HG03342 (cell line): ENCODE results near the gene TIE1.

Experiments used
- ATAC-seq: cut with Tn5 transposase; IDR thresholded peaks from one replicate; pipeline ENCODE4 v1.9.1; 2021; ENCODE audit warnings: mild to moderate bottlenecking, moderate library complexity; ENCODE audit not compliant: unreplicated experiment

Gene TIE1

DNA sequence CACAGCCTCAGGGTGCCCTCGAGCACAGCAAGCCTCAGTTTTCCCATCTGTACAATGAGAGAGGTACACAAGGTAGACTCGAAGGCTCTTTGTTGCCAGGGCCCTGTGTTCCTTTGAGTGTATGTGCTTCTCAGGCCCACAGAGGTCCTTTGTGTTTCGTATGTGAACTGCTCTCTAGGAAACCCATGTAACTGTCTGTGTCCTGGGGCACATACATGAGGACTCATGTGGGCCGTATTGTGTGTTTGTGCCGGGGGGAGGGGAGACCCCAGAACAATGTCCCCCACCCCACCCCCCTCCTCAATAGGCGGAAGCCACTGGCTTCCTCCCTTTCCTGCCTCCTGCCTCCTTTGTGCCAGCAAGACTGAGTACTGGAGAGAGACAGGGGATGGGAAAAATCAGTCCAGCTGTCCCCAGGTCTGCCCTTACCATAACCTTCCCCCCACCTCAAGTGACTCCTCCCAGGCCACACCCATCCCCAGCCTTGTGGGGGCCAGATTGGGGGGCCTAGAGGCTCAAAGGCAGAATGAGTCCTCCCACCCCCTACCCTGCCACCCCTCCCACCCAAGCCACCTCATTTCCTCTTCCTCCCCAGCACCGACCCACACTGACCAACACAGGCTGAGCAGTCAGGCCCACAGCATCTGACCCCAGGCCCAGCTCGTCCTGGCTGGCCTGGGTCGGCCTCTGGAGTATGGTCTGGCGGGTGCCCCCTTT, at the start of gene TIE1:
Gene TIE1 (plus strand): TSS at position 605 of the 717 bp plus-strand sequence. CDS start 90 bp downstream, at position 695.
- no peak for ATAC-seq

DNA sequence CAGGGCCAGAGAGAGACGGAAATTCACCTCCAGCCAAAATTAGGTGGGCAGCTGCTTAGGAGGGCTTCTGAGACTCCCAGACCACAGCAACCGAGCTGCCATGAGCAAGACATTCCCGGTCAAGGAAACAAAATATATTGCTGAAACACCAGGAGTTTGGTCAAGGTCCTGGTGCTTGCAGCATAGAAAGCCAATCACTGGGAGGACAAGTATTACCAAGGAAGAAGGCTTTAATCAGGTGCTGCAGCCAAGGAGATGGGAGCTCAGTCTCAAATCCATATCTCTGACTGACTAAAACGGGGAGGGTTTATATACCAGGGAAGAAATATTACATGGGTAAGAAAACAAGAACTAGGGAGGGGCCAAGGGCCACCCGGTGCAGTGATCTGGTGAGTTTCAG, 49.8 kb upstream of the TIE1 start:
- ATAC-seq: no peak

DNA sequence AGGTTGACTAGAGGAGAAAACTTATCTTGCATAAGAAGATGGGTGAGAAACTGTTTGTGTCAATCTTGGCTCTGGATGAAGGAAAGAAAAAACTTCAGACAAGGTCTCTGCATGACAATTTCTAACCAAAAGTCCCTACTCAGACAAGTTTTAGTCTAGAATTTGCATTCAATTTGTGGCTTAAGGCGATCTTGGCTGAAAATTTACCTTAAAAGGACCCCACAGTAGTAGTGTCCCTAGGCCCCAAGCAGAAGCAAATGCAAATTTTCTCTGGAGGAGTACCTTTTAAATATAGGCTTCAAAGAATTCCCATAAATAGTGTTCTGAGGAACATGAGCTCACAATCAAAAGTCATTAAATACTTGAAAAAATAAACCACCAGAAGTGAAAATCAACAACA, 48.6 kb upstream of the TIE1 start:
- no peak for ATAC-seq

DNA sequence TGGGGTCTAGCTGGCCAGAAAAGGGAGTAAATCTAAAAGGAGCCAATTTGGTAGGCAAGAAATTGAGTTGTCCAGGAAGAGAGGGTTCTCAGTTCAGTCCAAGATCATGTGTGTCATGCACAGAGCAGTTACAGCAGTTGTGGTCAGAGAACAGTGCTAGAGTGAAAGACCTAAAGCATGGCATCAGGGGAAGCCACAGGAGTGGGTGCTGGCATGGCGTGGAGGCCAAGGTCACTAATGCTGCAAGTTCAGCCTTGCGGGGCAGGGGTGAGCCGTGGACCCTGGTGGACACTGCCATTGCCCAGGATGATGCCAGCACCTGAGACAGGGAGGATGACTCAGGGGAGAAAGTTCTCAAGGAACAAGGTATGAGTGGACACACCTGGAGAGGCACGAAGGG, 47.6 kb upstream of the TIE1 start:
- no peak for ATAC-seq

DNA sequence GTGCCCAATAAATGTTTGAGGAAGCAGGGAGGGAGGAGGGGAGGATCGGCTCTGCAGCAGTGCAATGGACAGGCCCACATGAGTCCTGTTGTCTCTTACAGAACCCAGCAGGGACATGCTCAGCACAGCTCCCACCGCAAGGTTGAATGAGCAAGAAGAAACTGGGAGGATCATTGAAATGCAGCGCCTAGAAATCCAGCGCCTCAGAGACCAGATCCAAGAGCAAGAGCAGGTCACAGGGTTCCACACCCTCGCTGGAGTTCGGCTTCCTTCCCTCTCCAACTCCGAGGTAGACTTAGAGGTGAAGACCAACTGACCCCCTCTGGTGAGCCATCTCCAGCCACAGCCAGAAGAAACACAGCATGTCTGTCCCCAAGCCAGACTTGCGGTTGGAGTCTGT, 46.9 kb upstream of the TIE1 start:
- no peak for ATAC-seq

- ATAC-seq: no peak
Measured at GRCh38 chr1:43255438-43256210, 45.2 kb upstream of the TIE1 start.

GRCh38 chr1:43256675-43257570, 43.9 kb upstream of the TIE1 start:
- ATAC-seq: no peak

- no peak for ATAC-seq
Measured at GRCh38 chr1:43258370-43258769, 42.4 kb upstream of the TIE1 start.

- ATAC-seq: no peak
Measured at GRCh38 chr1:43265431-43265830, 35.4 kb upstream of the TIE1 start.

- ATAC-seq: no peak
Measured at GRCh38 chr1:43266881-43267280, 33.9 kb upstream of the TIE1 start.

GRCh38 chr1:43267291-43267805, 33.4 kb upstream of the TIE1 start:
- no peak for ATAC-seq

- no peak for ATAC-seq
Measured at GRCh38 chr1:43267818-43268425, 32.9 kb upstream of the TIE1 start.

GRCh38 chr1:43269627-43270375, 31.0 kb upstream of the TIE1 start, which contains the start of gene TMEM125:
Gene TMEM125 (plus strand): TSS chr1:43269983. CDS start chr1:43272723, 2,740 bp downstream.
- ATAC-seq: no peak

DNA sequence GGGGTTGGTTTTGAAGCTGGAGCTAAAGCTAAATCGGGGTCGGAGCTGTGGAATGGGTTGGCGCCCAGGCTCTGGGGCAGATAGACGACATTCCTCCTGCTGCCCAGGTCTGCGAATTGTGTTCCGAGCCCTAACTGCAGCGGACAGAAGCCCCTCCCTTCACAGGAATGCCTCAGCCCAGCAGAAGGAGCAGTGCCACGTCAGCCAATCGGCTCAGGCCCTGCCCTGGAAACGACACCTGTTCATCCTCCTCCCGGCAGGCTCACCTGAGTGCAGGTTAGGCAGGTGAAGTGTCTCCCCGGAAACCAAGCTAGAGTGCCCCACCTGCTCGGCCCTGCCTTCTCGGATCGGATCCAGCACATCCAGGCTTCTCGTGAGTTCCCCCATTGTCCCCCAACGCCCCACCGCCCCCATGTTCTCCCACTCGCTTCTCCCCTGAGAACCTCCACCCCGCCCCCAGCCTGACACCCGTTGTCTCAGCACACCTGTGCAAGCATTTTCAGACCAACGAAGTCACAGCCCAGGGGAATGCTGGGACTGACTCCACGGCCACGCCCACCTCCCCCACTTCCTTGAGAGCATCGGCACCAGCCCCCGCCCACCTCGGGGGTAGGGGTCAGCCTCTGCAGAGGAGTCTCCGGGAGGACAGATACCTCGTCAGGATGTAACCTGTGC, 30.2 kb upstream of the TIE1 start:
- ATAC-seq: no peak

DNA sequence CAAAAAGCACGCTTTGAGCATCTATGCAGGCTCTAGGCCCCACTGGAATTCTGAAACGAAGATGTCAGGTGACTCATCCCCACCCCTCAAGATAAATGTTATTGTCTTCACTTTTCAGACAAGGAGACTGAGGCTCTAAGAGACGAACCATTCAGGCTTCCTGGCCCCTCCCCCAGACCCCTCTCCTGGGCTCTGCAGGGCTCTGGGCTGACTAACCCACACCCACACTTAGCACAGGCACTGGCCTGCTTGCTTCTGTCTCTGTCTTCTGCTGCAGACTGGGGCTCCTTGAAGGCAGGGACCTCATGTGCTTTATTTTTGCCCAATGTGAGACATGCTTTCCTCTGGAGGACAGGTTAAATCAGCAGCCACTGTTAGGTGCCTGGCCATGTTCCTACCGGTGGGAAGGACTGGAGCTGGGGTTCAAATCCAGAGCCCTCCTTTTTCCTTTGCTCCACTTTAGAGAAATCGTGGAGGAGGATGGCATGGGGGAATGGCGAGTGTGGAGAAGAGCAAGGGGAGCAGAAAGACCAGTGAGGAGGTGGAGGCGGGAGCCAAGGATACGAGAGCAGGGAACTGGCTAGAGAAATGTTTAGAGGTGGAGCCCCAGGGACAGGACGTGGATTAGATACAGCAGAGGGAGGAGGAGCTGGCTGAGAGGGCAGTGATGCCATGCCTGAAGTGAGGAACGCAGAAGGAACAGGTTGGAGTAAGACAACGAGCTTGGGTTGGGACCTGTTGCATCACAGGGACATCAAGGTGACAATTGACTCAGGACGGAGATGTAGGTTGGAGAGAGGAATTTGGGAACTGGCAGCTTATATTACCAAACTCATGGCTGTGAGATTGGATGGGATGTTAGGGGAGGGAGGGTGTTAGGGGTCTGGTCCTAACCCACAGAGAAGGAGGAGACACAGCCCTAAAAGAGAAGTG, 29.3 kb upstream of the TIE1 start:
- ATAC-seq: no peak

DNA sequence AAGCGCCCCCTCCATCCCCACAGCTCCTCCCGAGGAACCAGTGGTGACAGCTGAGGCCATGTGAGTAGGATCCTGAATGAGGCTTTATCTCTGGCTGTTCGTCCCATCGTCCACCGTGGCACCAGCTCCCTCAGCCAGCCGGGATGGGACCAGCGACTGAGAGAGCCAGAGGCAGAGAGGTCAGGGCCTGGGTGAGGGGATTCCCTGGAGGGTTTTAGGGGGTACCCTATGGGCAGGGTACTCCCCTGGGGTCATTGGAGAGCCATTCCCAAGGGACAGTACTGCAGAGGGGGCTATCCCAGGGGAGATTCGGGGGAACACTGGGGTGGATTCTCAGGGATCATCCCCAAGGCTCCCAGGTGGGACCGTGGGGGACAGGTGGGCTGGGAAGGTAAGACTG, 28.6 kb upstream of the TIE1 start:
- ATAC-seq: no peak

- ATAC-seq: no peak
Measured at GRCh38 chr1:43272576-43273571, 27.9 kb upstream of the TIE1 start.
